HepG2 (cell line): ENCODE measurements around the gene ZDHHC16. TPM values are rescaled to one million over a fixed set of nuclear protein-coding genes. Genes with fewer than 3 reads are reported as not detected.

Source experiments
- ATAC-seq: fragments of 200-7000 bp; cut with Tn5 transposase; 3 replicates; pipeline ENCODE4 v1.9.1; 2020; ENCODE audit warnings: mild to moderate bottlenecking, moderate library complexity
- BruUV-seq: library from RNA; stranded (reverse); fragments of 400-500 nt; replicated peaks from 2 replicates; lab custom pipeline; 2021; lab: Mats Ljungman, UMichigan
- CTCF ChIA-PET: fragments of 300-600 bp; formaldehyde crosslinking; extraction: SDS; loops from one replicate; lab custom pipeline; 2021; ENCODE audit warnings: low total read pairs, inconsistent platforms, low intra/inter-chr PET ratio; lab: Yijun Ruan, JAX
- POLR2A ChIA-PET: fragments of 350-600 bp; sonication (Branson Sonifier 250); formaldehyde crosslinking; loops from one replicate; lab custom pipeline; 2020; ENCODE audit warnings: antibody characterized with exemption, inconsistent platforms; lab: Yijun Ruan, JAX
- DNase-seq: peaks from one replicate; pipeline ENCODE4 v3.0.0-alpha.2; 2015; ENCODE audit warnings: low spot score
- FAIRE-seq: peaks from 3 replicates; lab custom pipeline; 2011; peaks lifted over from hg19 to GRCh38; lab: Jason Lieb, UNC
- H2AFZ ChIP-seq: one replicate; pipeline ENCODE4 v1.6.1; 2011; ENCODE audit warnings: low read length, inconsistent platforms
- H3K27ac ChIP-seq: fragments of 300-600 bp; 3 replicates; pipeline ENCODE4 v1.8.0; 2011; ENCODE audit warnings: mixed run types, mild to moderate bottlenecking, mixed read lengths, low read length, inconsistent platforms; ENCODE audit not compliant: insufficient read depth; ENCODE audit errors: extremely low read length
- H3K27me3 ChIP-seq, 2 experiments: fragments of 200-600 bp in 1 of 2; 2 replicates in 1 of 2; 3 replicates in 1 of 2; pipeline versions ENCODE4 v1.6.0 to v1.8.0; 2011; ENCODE audit warnings: low read length in 2 of 2, mild to moderate bottlenecking in 2 of 2, moderate library complexity in 2 of 2, inconsistent platforms in 1 of 2; ENCODE audit not compliant: insufficient read depth in 2 of 2, control insufficient read depth in 1 of 2
- H3K36me3 ChIP-seq, 2 experiments: fragments of 200-600 bp in 1 of 2; replicated peaks in 1 of 2; 2 replicates in 1 of 2; 3 replicates in 1 of 2; pipeline versions ENCODE4 v1.5.1 to v1.8.0; 2011; ENCODE audit warnings: low read length in 2 of 2, inconsistent platforms in 1 of 2; ENCODE audit not compliant: insufficient read depth in 2 of 2, control insufficient read depth in 1 of 2
- H3K4me1 ChIP-seq: 2 replicates; pipeline ENCODE4 v1.5.1; 2012; ENCODE audit warnings: low read length, inconsistent platforms; ENCODE audit not compliant: insufficient read depth
- H3K4me2 ChIP-seq: 2 replicates; pipeline ENCODE4 v1.6.0; 2011; ENCODE audit warnings: low read depth, low read length, inconsistent platforms
- H3K4me3 ChIP-seq, 3 experiments: fragments of 200-600 bp in 1 of 3; sonication (generic), shearing (Covaris generic) in 1 of 3; replicated peaks in 1 of 3; 2 replicates each; pipeline ENCODE4 v1.5.1; 2011 to 2016; ENCODE audit warnings: low read length in 3 of 3, inconsistent platforms in 2 of 3, low read depth in 2 of 3, mild to moderate bottlenecking in 2 of 3, control low read depth in 1 of 3, mixed read lengths in 1 of 3; ENCODE audit not compliant: insufficient read depth in 1 of 3
- H3K79me2 ChIP-seq: one replicate; pipeline ENCODE4 v1.6.1; 2011; ENCODE audit warnings: low read length, inconsistent platforms; ENCODE audit not compliant: insufficient read depth
- H3K9ac ChIP-seq: 2 replicates; pipeline ENCODE4 v1.6.0; 2011; ENCODE audit warnings: mild to moderate bottlenecking, low read depth, low read length, inconsistent platforms; ENCODE audit not compliant: insufficient read depth
- H3K9me3 ChIP-seq: 2 replicates; pipeline ENCODE4 v1.5.1; 2012; ENCODE audit warnings: mild to moderate bottlenecking, low read length
- H4K20me1 ChIP-seq: 2 replicates; pipeline ENCODE4 v1.6.0; 2011; ENCODE audit warnings: inconsistent platforms, mild to moderate bottlenecking, low read length, moderate library complexity; ENCODE audit not compliant: insufficient read depth
- GABPB1 ChIP-seq: IDR thresholded peaks from 2 replicates; pipeline ENCODE4 v1.6.1; 2016; ENCODE audit warnings: mild to moderate bottlenecking, missing genetic modification reagents, moderate library complexity, missing compliant biosample characterization
- HIVEP1 ChIP-seq: sonication (generic); formaldehyde crosslinking; IDR thresholded peaks from 2 replicates; pipeline ENCODE4 v1.4.0; 2020; ENCODE audit warnings: mild to moderate bottlenecking, missing genetic modification reagents
- SP140L ChIP-seq: sonication (generic); formaldehyde crosslinking; IDR thresholded peaks from 2 replicates; pipeline ENCODE4 v1.4.0; 2020; ENCODE audit warnings: missing genetic modification reagents, borderline replicate concordance
- ZNF274 ChIP-seq: sonication (generic); formaldehyde crosslinking; IDR thresholded peaks from 2 replicates; pipeline ENCODE4 v1.5.1; 2020; ENCODE audit warnings: mild to moderate bottlenecking, missing genetic modification reagents
- ZNF280D ChIP-seq: sonication (generic); formaldehyde crosslinking; IDR thresholded peaks from 2 replicates; pipeline ENCODE4 v1.5.1; 2020; ENCODE audit warnings: mild to moderate bottlenecking, missing genetic modification reagents
- ZNF468 ChIP-seq: sonication (generic); formaldehyde crosslinking; IDR thresholded peaks from 2 replicates; pipeline ENCODE4 v1.8.0; 2022; ENCODE audit warnings: mild to moderate bottlenecking, moderate library complexity, missing genetic modification reagents
- ZNF841 ChIP-seq: sonication (generic); formaldehyde crosslinking; IDR thresholded peaks from 2 replicates; pipeline ENCODE4 v1.8.1; 2023; ENCODE audit warnings: missing genetic modification reagents, borderline replicate concordance
- WGBS: methylation state at CpG from one replicate; pipeline ENCODE4 v1.1.6; 2017; ENCODE audit warnings: low lambda C conversion rate; 5-methylcytosine and 5-hydroxymethylcytosine counted together
- in situ Hi-C: cut with HindIII; loops from 2 replicates; pipeline ENCODE4 v1.10.0; 2017; ENCODE audit warnings: low pct_unique_long_range_greater_than_20kb; ENCODE audit not compliant: extremely low pct_ligation_motif_present
- intact Hi-C: fragments of 100-400 bp; cut with micrococcal nuclease; formaldehyde crosslinking; loops from one replicate; pipeline ENCODE4 v1.10.0; 2022; ENCODE audit not compliant: unreplicated experiment
- polyA plus RNA-seq, 8 experiments: library from polyadenylated mRNA; depleted of rRNA in 3 of 8; stranded (reverse) in 7 of 8; unstranded in 1 of 8; fragments of >200 nt; fragmentation: Illumina TruSeq in 4 of 8; extraction: Trizol in 4 of 8; gene quantifications; 2 replicates each; pipeline versions ENCODE4 v1.2.1 to v1.2.3, GENCODE V29; 2011 to 2016; ENCODE audit warnings: low read depth in 4 of 8, missing spikeins in 1 of 8, mixed read lengths in 1 of 8; ENCODE audit not compliant: insufficient read depth in 1 of 8
- total RNA-seq, 5 experiments: library from RNA; depleted of rRNA; stranded (reverse); fragments of >200 nt; fragmentation: Illumina TruSeq; extraction: Trizol; gene quantifications; 2 replicates each; pipeline ENCODE4 v1.2.3, GENCODE V29; 2016; ENCODE audit warnings: low read depth in 1 of 5

Gene ZDHHC16
- total and polyA plus RNA-seq, 2 of the 13 experiments (the other 11 are each of a cell fraction or from before 2014, with no cell fraction given), result 40.8 to 41.8 TPM

- FAIRE-seq (no peak), DNase-seq (no peak), ATAC-seq (no peak)
- no peaks in the 10 kb centered on the region for H3K9me3 ChIP-seq
- no peak overlapping the region for H2AFZ ChIP-seq
- intact Hi-C loops, result no loop called here
- ChIA-PET CTCF (no interaction called here), POLR2A (no interaction called here)
- H3K27ac ChIP-seq, result no peak overlapping the region
- peaks cover 11% of the 10 kb centered on the region for H3K4me1 ChIP-seq
- BruUV-seq, result no TSS peak
- no peak for TF ChIP-seq ZNF468
- TF ChIP-seq GABPB1, result no peak
- TF ChIP-seq HIVEP1, result no peak
- no peak for TF ChIP-seq SP140L
- TF ChIP-seq ZNF274 (CRISPR knock-in tag), result no peak
- no peak for TF ChIP-seq ZNF280D (CRISPR knock-in tag)
- no peak for TF ChIP-seq ZNF841 (CRISPR knock-in tag)
- H3K36me3 ChIP-seq, result peaks cover 27 to 80% of the 10 kb centered on the region in 2 experiments
- H3K4me2 ChIP-seq, result no peak overlapping the region
- no peaks in the 10 kb centered on the region for H3K79me2 ChIP-seq
- no peak overlapping the region for H3K9ac ChIP-seq
- H3K4me3 ChIP-seq, result no peak overlapping the region
- in situ Hi-C loops, result no loop called here
- 97% methylated on average over 4 of the region's 4 CpGs for WGBS
- no peaks in the 10 kb centered on the region for H3K27me3 ChIP-seq
- H4K20me1 ChIP-seq, result no peaks in the 10 kb centered on the region
These were observed 28.9 kb downstream of the ZDHHC16 start for GRCh38 chr10:97474918-97475317.
